Hematopoietic multipotent progenitor cell treated with erythropoietin and hydrocortisone succinate and interleukin-3 and kit ligand, for 15 days (in vitro differentiated cells): Measurements from ENCODE around the gene STARD3.

Experiments used
- DNase-seq: peaks from one replicate; pipeline ENCODE4 v3.0.0-alpha.2; 2015; ENCODE audit warnings: low spot score

STARD3 gene

GRCh38 chr17:39660397-39661385, 23.7 kb downstream of the STARD3 start:
- DNase-seq: no peak

GRCh38 chr17:39661744-39662541, 25.0 kb downstream of the STARD3 start:
- no peak for DNase-seq

- no peak for DNase-seq
Observed at GRCh38 chr17:39662551-39663339, 25.8 kb downstream of the STARD3 start.

- DNase-seq: no peak
Observed at GRCh38 chr17:39663340-39663687, 26.4 kb downstream of the STARD3 start.

- DNase-seq: no peak
Observed at GRCh38 chr17:39663688-39664580, 27.0 kb downstream of the STARD3 start.

GRCh38 chr17:39664581-39665561, 27.9 kb downstream of the STARD3 start, which contains the start of gene TCAP:
TSS of gene TCAP (plus strand) at chr17:39665349. CDS start at chr17:39665360, 11 bp downstream.
- no peak for DNase-seq

GRCh38 chr17:39665642-39666224, 28.8 kb downstream of the STARD3 start:
- DNase-seq: no peak

- DNase-seq: no peak
Observed at GRCh38 chr17:39666231-39666600, 29.3 kb downstream of the STARD3 start.

GRCh38 chr17:39666601-39667261, 29.8 kb downstream of the STARD3 start:
- DNase-seq: no peak

- DNase-seq: no peak
Observed at GRCh38 chr17:39667262-39667944, 30.5 kb downstream of the STARD3 start.

GRCh38 chr17:39667945-39668924, 31.3 kb downstream of the STARD3 start, which contains the start of gene PNMT:
TSS of gene PNMT (plus strand) at chr17:39668453. CDS start at chr17:39668476, 23 bp downstream.
- DNase-seq: peak; percentile 60

- no peak for DNase-seq
Observed at GRCh38 chr17:39669897-39670735, 33.2 kb downstream of the STARD3 start.

- DNase-seq: no peak
Observed at GRCh38 chr17:39670746-39671145, 33.8 kb downstream of the STARD3 start.

GRCh38 chr17:39671651-39672521, 34.9 kb downstream of the STARD3 start:
- no peak for DNase-seq
